ENCODE data around the gene ZNRF2.
"Not testable (repeated sequence)": the region's sequence is repeated elsewhere in the genome, so short reads cannot be mapped to it uniquely, and the experiment has no call there.

The ZNRF2 gene

GRCh38 chr7:30369879-30370278 lies 85.5 kb downstream of the ZNRF2 start:
- H3K4me3 ChIP-seq (ENCODE audit: low read length), result no peak overlapping the region
- no peaks in the 10 kb centered on the region for H3K9me3 ChIP-seq (ENCODE audit: low read length)
- H3K4me1 ChIP-seq (ENCODE audit: insufficient read depth, low read length), result peaks cover 6% of the 10 kb centered on the region
- H2AFZ ChIP-seq (ENCODE audit: low read depth, low read length), result no peak overlapping the region
- H3K36me3 ChIP-seq (ENCODE audit: insufficient read depth, low read length), result no peaks in the 10 kb centered on the region
- no peaks in the 10 kb centered on the region for H3K27me3 ChIP-seq (ENCODE audit: insufficient read depth, low read length)

DNA sequence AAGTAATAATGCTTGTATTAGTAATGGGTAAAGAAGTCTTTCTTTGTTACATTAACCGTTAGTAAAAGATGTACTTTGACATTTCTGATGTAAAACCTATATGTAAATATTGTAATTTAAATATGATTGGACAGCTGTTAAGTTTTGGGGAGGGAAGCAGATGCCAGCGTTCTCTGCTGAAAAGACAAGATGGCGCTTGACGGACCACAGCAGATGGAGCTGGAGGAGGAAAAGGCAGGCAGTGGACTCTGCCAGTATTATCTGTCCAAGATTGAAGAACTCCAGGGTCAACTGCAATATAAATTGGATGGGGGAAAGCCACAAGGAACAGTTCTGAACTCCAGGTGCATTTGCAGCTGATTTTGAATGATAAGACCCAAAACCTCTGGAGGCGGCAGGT lies 86.9 kb downstream of the ZNRF2 start:
- no peaks in the 10 kb centered on the region for H3K27me3 ChIP-seq (ENCODE audit: insufficient read depth, low read length)
- no peaks in the 10 kb centered on the region for H3K9me3 ChIP-seq (ENCODE audit: low read length)
- H3K4me3 ChIP-seq (ENCODE audit: low read length), result no peak overlapping the region
- H2AFZ ChIP-seq (ENCODE audit: low read depth, low read length), result no peak overlapping the region
- no peaks in the 10 kb centered on the region for H3K36me3 ChIP-seq (ENCODE audit: insufficient read depth, low read length)
- peaks cover 6% of the 10 kb centered on the region for H3K4me1 ChIP-seq (ENCODE audit: insufficient read depth, low read length)

DNA sequence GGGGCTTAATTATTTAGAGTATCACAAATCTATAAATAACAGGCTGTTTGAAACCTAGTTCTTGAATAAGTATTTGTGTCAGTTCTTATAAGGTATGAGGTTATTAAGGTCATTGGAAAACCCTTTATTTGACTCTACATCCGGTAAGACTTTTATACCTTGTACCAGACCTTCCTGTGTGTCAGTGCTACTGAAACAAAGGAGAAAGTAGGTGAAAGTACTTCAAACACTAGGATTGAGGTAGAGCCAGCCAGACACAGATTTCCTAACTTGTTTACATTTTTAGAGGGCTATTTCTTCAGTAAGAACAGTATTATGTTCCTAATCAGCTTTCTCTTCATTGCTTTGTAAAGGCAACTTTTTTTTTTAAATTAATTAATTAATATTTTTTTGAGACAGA lies 93.9 kb downstream of the ZNRF2 start:
- Histone ChIP-seq H2AFZ (ENCODE audit: low read depth, low read length) (no peak overlapping the region), H3K4me3 (ENCODE audit: low read length) (no peak overlapping the region), H3K36me3 (ENCODE audit: insufficient read depth, low read length) (no peaks in the 10 kb centered on the region), H3K27me3 (ENCODE audit: insufficient read depth, low read length) (no peaks in the 10 kb centered on the region), H3K9me3 (ENCODE audit: low read length) (no peaks in the 10 kb centered on the region), H3K4me1 (ENCODE audit: insufficient read depth, low read length) (no peaks in the 10 kb centered on the region)

GRCh38 chr7:30379131-30379530 lies 94.7 kb downstream of the ZNRF2 start:
- Histone ChIP-seq H3K9me3 (ENCODE audit: low read length) (no peaks in the 10 kb centered on the region), H2AFZ (ENCODE audit: low read depth, low read length) (no peak overlapping the region), H3K36me3 (ENCODE audit: insufficient read depth, low read length) (no peaks in the 10 kb centered on the region), H3K4me1 (ENCODE audit: insufficient read depth, low read length) (no peaks in the 10 kb centered on the region), H3K27me3 (ENCODE audit: insufficient read depth, low read length) (no peaks in the 10 kb centered on the region), H3K4me3 (ENCODE audit: low read length) (no peak overlapping the region)

GRCh38 chr7:30379741-30380140 lies 95.3 kb downstream of the ZNRF2 start:
- Histone ChIP-seq H3K36me3 (ENCODE audit: insufficient read depth, low read length) (no peaks in the 10 kb centered on the region), H2AFZ (ENCODE audit: low read depth, low read length) (no peak overlapping the region), H3K4me3 (ENCODE audit: low read length) (no peak overlapping the region), H3K27me3 (ENCODE audit: insufficient read depth, low read length) (no peaks in the 10 kb centered on the region), H3K4me1 (ENCODE audit: insufficient read depth, low read length) (no peaks in the 10 kb centered on the region), H3K9me3 (ENCODE audit: low read length) (no peaks in the 10 kb centered on the region)

DNA sequence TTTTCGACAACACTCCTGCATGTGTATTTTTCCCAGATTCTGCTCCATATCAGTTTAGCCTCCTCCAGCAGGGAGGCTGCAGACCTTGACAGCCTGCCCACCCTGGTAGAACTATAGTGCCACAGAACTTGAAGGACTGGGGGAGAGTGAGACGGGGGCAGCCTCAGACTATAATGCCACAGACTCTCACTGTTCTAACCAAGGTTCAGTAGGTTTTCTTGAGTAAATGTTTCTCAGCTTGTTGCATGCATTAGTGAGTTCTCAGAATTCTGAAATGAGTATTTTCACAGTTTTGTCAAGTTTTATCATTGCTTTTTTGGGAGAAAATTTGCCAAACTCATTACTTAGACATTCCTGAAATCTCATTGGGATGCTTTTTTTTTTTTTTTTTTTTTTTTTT lies 95.9 kb downstream of the ZNRF2 start:
- no peaks in the 10 kb centered on the region for H3K9me3 ChIP-seq (ENCODE audit: low read length)
- H3K36me3 ChIP-seq (ENCODE audit: insufficient read depth, low read length), result no peaks in the 10 kb centered on the region
- H3K4me3 ChIP-seq (ENCODE audit: low read length), result no peak overlapping the region
- H3K4me1 ChIP-seq (ENCODE audit: insufficient read depth, low read length), result no peaks in the 10 kb centered on the region
- H3K27me3 ChIP-seq (ENCODE audit: insufficient read depth, low read length), result no peaks in the 10 kb centered on the region
- no peak overlapping the region for H2AFZ ChIP-seq (ENCODE audit: low read depth, low read length)

DNA sequence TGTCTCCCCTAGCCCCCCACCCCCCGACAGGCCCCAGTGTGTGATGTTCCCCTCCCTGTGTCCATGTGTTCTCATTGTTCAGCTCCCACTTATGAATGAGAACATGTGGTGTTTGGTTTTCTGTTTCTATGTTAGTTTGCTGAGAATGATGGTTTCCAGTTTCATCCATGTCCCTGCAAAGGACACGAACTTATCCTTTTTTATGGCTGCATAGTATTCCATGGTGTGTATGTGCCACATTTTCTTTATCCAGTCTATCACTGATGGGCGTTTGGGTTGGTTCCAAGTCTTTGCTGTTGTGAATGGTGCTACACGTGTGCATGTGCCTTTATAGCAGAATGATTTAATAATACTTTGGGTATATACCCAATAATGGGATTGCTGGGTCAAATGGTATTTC lies 96.4 kb downstream of the ZNRF2 start:
- H3K27me3 ChIP-seq (ENCODE audit: insufficient read depth, low read length); H3K4me3 ChIP-seq (ENCODE audit: low read length); H3K36me3 ChIP-seq (ENCODE audit: insufficient read depth, low read length); H2AFZ ChIP-seq (ENCODE audit: low read depth, low read length); H3K9me3 ChIP-seq (ENCODE audit: low read length); H3K4me1 ChIP-seq (ENCODE audit: insufficient read depth, low read length): not testable (repeated sequence)

DNA sequence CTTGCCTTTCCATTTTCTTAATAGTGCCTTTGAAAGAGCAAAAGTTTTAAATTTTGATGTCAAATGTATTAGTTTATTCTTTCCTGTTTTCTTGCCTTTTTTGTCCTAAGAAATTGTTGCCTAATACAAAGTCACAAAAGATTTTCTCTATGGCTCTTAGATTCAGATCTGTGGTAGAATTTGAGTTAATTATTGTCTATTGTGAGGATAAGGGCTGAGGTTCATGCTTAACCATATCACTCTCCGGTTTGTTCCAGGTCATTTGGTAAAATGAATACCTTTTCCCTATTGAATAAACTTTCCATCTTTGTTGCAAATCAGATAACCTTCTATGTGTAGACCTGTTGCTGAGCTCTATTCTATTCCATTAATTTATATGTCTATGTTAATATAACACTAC lies 98.2 kb downstream of the ZNRF2 start:
- Histone ChIP-seq H3K27me3 (ENCODE audit: insufficient read depth, low read length) (no peaks in the 10 kb centered on the region), H3K4me1 (ENCODE audit: insufficient read depth, low read length) (no peaks in the 10 kb centered on the region), H2AFZ (ENCODE audit: low read depth, low read length) (no peak overlapping the region), H3K9me3 (ENCODE audit: low read length) (no peaks in the 10 kb centered on the region), H3K4me3 (ENCODE audit: low read length) (no peak overlapping the region), H3K36me3 (ENCODE audit: insufficient read depth, low read length) (no peaks in the 10 kb centered on the region)

DNA sequence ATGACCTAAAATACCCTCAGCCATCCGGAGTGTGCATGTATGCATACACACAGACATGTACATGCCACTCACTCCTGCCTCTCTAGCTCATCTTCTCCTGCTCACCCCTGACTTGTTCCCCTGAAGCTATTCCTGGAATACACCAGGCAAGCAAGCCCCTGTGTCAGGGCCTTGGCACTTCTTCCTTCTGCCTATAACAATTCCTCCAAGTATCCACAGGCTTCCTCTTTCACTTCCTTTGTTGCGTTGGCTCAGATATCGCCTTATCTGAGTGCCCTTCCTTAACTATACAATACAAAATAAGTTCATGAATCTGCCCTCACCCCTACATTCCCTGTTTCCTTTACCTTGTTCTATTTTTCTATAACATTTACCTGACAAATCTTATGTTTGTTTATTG lies 105.4 kb downstream of the ZNRF2 start:
- Histone ChIP-seq H3K4me3 (ENCODE audit: low read length) (no peak overlapping the region), H3K9me3 (ENCODE audit: low read length) (no peaks in the 10 kb centered on the region), H2AFZ (ENCODE audit: low read depth, low read length) (no peak overlapping the region), H3K36me3 (ENCODE audit: insufficient read depth, low read length) (no peaks in the 10 kb centered on the region), H3K27me3 (ENCODE audit: insufficient read depth, low read length) (no peaks in the 10 kb centered on the region), H3K4me1 (ENCODE audit: insufficient read depth, low read length) (peaks cover 2% of the 10 kb centered on the region)

GRCh38 chr7:30390736-30391636 lies 106.6 kb downstream of the ZNRF2 start:
- Histone ChIP-seq H3K4me1 (ENCODE audit: insufficient read depth, low read length) (peaks cover 2% of the 10 kb centered on the region), H3K4me3 (ENCODE audit: low read length) (no peak overlapping the region), H2AFZ (ENCODE audit: low read depth, low read length) (no peak overlapping the region), H3K27me3 (ENCODE audit: insufficient read depth, low read length) (no peaks in the 10 kb centered on the region), H3K9me3 (ENCODE audit: low read length) (no peaks in the 10 kb centered on the region), H3K36me3 (ENCODE audit: insufficient read depth, low read length) (no peaks in the 10 kb centered on the region)

- peaks cover 2% of the 10 kb centered on the region for H3K4me1 ChIP-seq (ENCODE audit: insufficient read depth, low read length)
- H2AFZ ChIP-seq (ENCODE audit: low read depth, low read length), result no peak overlapping the region
- no peak overlapping the region for H3K4me3 ChIP-seq (ENCODE audit: low read length)
- H3K9me3 ChIP-seq (ENCODE audit: low read length), result no peaks in the 10 kb centered on the region
- no peaks in the 10 kb centered on the region for H3K36me3 ChIP-seq (ENCODE audit: insufficient read depth, low read length)
- H3K27me3 ChIP-seq (ENCODE audit: insufficient read depth, low read length), result no peaks in the 10 kb centered on the region
These were observed 107.4 kb downstream of the ZNRF2 start for GRCh38 chr7:30391806-30392205.

DNA sequence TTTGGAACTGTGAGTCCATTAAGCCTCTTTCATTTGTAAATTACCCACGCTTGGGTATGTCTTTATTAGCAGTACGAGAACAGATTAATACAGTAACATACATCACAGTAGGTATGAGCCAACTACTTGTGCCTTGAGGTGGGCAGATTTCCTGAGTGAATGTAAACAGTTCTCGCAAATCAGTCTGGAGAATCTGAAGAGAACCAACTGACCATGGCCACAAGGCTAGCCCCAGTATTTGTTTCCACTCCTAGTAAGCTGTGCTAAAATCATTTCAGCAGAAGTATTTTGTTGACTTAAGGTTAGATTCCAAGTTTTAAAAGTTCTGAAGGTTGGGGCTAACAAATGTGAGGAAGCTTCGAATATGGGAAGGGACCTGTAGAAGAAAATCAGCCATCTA lies 111.3 kb downstream of the ZNRF2 start:
- Histone ChIP-seq H3K36me3 (ENCODE audit: insufficient read depth, low read length) (no peaks in the 10 kb centered on the region), H3K9me3 (ENCODE audit: low read length) (no peaks in the 10 kb centered on the region), H3K4me1 (ENCODE audit: insufficient read depth, low read length) (peaks cover 2% of the 10 kb centered on the region), H3K27me3 (ENCODE audit: insufficient read depth, low read length) (no peaks in the 10 kb centered on the region), H2AFZ (ENCODE audit: low read depth, low read length) (no peak overlapping the region), H3K4me3 (ENCODE audit: low read length) (no peak overlapping the region)

DNA sequence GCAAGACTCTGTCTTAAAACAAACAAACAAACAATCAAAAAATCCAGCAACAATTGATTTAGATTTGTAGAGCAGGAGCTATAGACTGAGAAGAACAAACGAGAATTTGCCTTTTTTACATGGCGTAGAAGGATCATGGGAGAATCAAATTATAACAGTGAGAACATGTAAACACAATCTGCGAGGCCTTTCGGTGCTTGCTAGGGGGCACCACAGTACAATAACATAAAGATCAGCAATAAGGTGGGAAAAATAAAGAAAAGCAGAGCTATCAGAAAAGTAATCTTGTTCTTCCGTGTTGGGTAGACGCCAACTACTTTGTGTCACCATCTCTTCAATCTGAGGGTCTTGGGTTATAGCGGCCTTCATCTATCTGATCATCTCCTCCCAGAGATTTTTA lies 112.0 kb downstream of the ZNRF2 start:
- no peak overlapping the region for H3K4me3 ChIP-seq (ENCODE audit: low read length)
- no peaks in the 10 kb centered on the region for H3K4me1 ChIP-seq (ENCODE audit: insufficient read depth, low read length)
- H3K9me3 ChIP-seq (ENCODE audit: low read length), result no peaks in the 10 kb centered on the region
- no peaks in the 10 kb centered on the region for H3K36me3 ChIP-seq (ENCODE audit: insufficient read depth, low read length)
- no peak overlapping the region for H2AFZ ChIP-seq (ENCODE audit: low read depth, low read length)
- H3K27me3 ChIP-seq (ENCODE audit: insufficient read depth, low read length), result no peaks in the 10 kb centered on the region

DNA sequence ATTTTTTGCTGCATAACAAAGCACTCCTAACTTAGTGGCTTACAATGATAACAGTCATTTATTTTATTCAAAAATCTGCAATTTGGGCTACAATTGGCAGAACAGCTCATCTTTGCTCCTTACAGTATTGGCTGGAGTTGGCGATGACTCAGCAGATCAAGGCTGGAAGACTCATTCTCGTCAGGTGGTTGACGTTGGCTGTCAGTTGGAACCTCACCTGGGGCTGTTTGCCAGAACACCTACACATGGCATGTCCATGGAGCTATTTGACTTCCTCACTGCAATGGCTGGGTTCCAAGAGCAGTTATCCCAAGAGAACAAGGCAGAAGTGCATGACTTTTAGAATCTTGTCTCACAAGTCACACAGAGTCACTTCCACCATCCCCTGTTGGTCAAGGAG lies 119.1 kb downstream of the ZNRF2 start:
- H3K36me3 ChIP-seq (ENCODE audit: insufficient read depth, low read length), result no peaks in the 10 kb centered on the region
- H3K27me3 ChIP-seq (ENCODE audit: insufficient read depth, low read length), result no peaks in the 10 kb centered on the region
- H3K4me3 ChIP-seq (ENCODE audit: low read length), result no peak overlapping the region
- H3K9me3 ChIP-seq (ENCODE audit: low read length), result no peaks in the 10 kb centered on the region
- H3K4me1 ChIP-seq (ENCODE audit: insufficient read depth, low read length), result no peaks in the 10 kb centered on the region
- no peak overlapping the region for H2AFZ ChIP-seq (ENCODE audit: low read depth, low read length)

Measured in neuron (in vitro differentiated cells).